Endothelial cell (in vitro differentiated cells): ENCODE measurements around the gene COL7A1. TPM values are rescaled to one million over a fixed set of nuclear protein-coding genes. Genes with fewer than 3 reads are reported as not detected.

Source experiments
- DNase-seq: peaks from one replicate; pipeline ENCODE4 v3.0.0; 2021; ENCODE audit warnings: low spot score
- H3K27ac Mint-ChIP-seq: one replicate; pipeline ENCODE4 v1.8.0; 2021; ENCODE audit warnings: mixed read lengths, inconsistent platforms; ENCODE audit not compliant: unreplicated experiment
- H3K27me3 Mint-ChIP-seq: one replicate; pipeline ENCODE4 v1.8.0; 2021; ENCODE audit warnings: mild to moderate bottlenecking, moderate library complexity, mixed read lengths, inconsistent platforms; ENCODE audit not compliant: unreplicated experiment
- H3K36me3 Mint-ChIP-seq: one replicate; pipeline ENCODE4 v1.8.0; 2021; ENCODE audit warnings: mild to moderate bottlenecking, low read depth, mixed read lengths, inconsistent platforms; ENCODE audit not compliant: unreplicated experiment
- H3K4me1 Mint-ChIP-seq: one replicate; pipeline ENCODE4 v1.8.0; 2021; ENCODE audit warnings: mild to moderate bottlenecking, mixed read lengths, inconsistent platforms; ENCODE audit not compliant: unreplicated experiment
- H3K4me3 Mint-ChIP-seq: one replicate; pipeline ENCODE4 v1.8.0; 2021; ENCODE audit warnings: mild to moderate bottlenecking, mixed read lengths, inconsistent platforms; ENCODE audit not compliant: unreplicated experiment
- H3K9me3 Mint-ChIP-seq: one replicate; pipeline ENCODE4 v1.8.0; 2021; ENCODE audit warnings: mixed read lengths, inconsistent platforms; ENCODE audit not compliant: unreplicated experiment
- CTCF ChIP-seq: fragments of 200-600 bp; sonication (generic); IDR thresholded peaks from one replicate; pipeline ENCODE4 v1.5.0; 2021; ENCODE audit warnings: antibody characterized with exemption; ENCODE audit not compliant: unreplicated experiment
- total RNA-seq: library from RNA; stranded (reverse); fragmentation: NEBNext Ultra II Directional; extraction: Animal tissue kit (Norgen Biotek cat#: 25700); gene quantifications from one replicate; pipeline ENCODE4 v1.2.1, GENCODE V29; 2021; ENCODE audit not compliant: unreplicated experiment

COL7A1 gene
- total RNA-seq, 1 donor from 2014 or later, result 5.2 TPM

GRCh38 chr3:48609088-48610005 lies 14.2 kb upstream of the COL7A1 start, which contains the start of gene UQCRC1:
Gene UQCRC1, minus strand, starts transcription at chr3:48609646. Its CDS starts 26 bp downstream, at chr3:48609620.
- Mint-ChIP-seq H3K27me3 (peaks cover 5% of the 10 kb centered on the region), H3K4me1 (peaks cover 9% of the 10 kb centered on the region), H3K27ac (peak within 1 kb of the TSS; percentile 61), H3K4me3 (peak within 1 kb of the TSS; percentile 98), H3K36me3 (peaks cover 26% of the 10 kb centered on the region), H3K9me3 (no peaks in the 10 kb centered on the region)
- DNase-seq, result peak; percentile 96
- peak; percentile 48 for TF ChIP-seq CTCF

- H3K9me3 Mint-ChIP-seq, result no peaks in the 10 kb centered on the region
- H3K27ac Mint-ChIP-seq, result no peak overlapping the region
- no peak for DNase-seq
- H3K4me3 Mint-ChIP-seq, result no peak overlapping the region
- peaks cover 5% of the 10 kb centered on the region for H3K27me3 Mint-ChIP-seq
- peaks cover 9% of the 10 kb centered on the region for H3K4me1 Mint-ChIP-seq
- no peak for TF ChIP-seq CTCF
- H3K36me3 Mint-ChIP-seq, result peaks cover 39% of the 10 kb centered on the region
Observed at GRCh38 chr3:48607519-48607918, 12.4 kb upstream of the COL7A1 start.

- H3K9me3 Mint-ChIP-seq, result no peaks in the 10 kb centered on the region
- no peak for DNase-seq
Observed at GRCh38 chr3:48601622-48601994, 6.5 kb upstream of the COL7A1 start.

GRCh38 chr3:48600711-48601621 lies 5.8 kb upstream of the COL7A1 start:
- Mint-ChIP-seq H3K9me3 (no peaks in the 10 kb centered on the region), H3K4me3 (peak overlapping the region; percentile 15), H3K4me1 (no peaks in the 10 kb centered on the region), H3K27me3 (peaks cover 5% of the 10 kb centered on the region), H3K36me3 (peaks cover 35% of the 10 kb centered on the region), H3K27ac (no peak overlapping the region)
- DNase-seq, result no peak
- no peak for TF ChIP-seq CTCF

More at GRCh38 chr3:48601622-48601994, 6.5 kb upstream of the COL7A1 start:
- Mint-ChIP-seq H3K36me3 (peaks cover 37% of the 10 kb centered on the region), H3K4me3 (no peak overlapping the region), H3K4me1 (no peaks in the 10 kb centered on the region), H3K27me3 (peaks cover 5% of the 10 kb centered on the region), H3K27ac (no peak overlapping the region)
- TF ChIP-seq CTCF, result no peak
